IPS-11a (cell line): ENCODE data around the gene MTTP.

Experiments used
- H3K4me3 ChIP-seq: one replicate; pipeline ENCODE4 v1.5.1; 2013; ENCODE audit warnings: low read depth, low read length, control low read depth

Gene MTTP

DNA sequence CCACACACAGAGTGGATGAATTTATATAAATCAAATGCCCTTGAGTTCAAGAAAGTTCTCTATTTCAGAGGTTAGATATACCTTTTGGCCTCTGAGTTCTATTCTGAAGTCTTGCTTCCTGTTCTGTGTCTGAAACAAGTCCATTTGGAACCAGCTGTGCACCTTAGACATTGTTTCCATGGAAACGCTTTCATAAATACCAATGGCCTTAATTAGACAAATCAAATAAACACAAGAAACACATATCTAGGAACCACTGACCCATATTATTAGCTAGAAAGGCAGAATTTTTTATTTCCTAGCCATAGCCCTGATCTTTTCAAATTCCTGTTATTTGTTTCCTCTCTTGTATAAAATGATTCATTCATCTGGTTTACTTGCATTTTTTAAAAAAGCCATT is 91.4 kb downstream of the MTTP start:
- H3K4me3 ChIP-seq, result no peak overlapping the region

DNA sequence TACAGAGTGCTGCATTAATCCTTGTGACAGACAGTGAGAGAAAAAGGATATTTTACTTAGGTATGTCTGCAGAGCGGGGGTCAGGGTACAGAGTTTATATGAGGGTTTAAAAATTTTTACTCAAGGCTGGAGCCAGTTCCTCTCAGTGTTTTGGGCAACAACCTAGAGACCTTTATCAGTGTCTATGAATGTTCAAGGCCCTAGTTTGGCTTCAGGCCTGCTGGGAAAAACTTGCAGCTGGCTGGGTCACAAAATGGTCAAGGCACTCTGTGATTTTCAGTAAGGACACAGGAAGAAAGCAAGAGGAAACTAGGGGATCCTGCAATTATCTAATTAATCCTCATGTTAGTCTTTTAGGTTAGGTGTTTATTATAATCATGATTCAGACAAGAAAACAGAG is 93.8 kb downstream of the MTTP start:
- no peak overlapping the region for H3K4me3 ChIP-seq

DNA sequence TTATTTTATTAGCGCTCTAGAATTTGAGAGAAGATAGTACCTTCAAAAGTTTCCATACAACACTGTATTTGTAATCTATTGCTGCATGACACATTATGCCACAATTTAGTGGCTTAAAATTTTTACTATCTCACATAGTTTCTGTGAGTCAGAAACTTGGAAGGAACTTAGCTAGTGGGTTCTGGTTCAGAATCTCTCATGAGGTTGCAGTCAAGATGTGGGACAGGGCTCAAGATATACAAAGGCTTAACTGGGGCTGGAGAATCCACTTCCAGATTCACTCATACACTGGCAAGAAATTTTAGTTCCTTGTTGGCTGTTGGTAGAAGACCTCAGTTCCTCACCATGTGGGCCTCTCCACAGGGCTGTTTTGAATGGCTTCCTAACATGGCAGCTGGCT is 94.5 kb downstream of the MTTP start:
- no peak overlapping the region for H3K4me3 ChIP-seq

DNA sequence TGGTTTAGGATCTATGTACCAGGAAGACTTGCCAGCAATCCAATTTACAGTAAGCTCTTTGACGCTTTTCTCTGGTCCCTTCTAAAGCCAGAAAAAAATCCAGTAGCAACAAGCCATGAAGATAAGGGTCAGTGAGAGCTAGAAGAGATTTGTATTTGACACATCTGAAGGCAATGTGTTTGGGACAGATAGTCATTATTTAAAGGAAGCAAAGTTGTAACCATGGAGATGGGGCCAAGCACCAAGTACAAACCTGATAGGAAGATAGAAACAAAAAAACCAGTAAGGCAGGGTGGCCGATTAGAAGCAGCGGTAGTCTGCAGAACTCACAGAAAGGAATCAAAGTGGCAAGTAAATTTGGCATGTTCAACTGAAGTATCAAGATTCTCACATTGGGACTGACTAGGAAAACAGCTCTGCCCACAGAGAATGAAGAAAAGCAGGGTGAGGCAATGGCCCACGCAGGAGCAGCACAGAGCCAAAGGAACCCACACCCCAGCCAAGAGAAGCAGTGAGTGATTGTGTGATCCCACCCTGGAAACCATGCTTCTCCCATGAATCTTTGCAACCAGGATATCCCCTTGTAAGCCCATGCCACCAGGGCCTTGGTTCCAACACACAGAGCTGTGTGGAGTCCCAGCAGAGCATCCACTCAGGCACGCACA is 95.9 kb downstream of the MTTP start:
- no peak overlapping the region for H3K4me3 ChIP-seq
